Neuron (in vitro differentiated cells): Measurements from ENCODE around the gene PPP3CA.

Source experiments
- H2AFZ ChIP-seq: one replicate; pipeline ENCODE4 v1.6.1; 2013; ENCODE audit warnings: low read depth, mild to moderate bottlenecking, inconsistent platforms, low read length, moderate library complexity
- H3K27me3 ChIP-seq: one replicate; pipeline ENCODE4 v1.6.1; 2013; ENCODE audit warnings: low read length; ENCODE audit not compliant: insufficient read depth
- H3K36me3 ChIP-seq: one replicate; pipeline ENCODE4 v1.6.1; 2013; ENCODE audit warnings: low read length; ENCODE audit not compliant: insufficient read depth
- H3K4me1 ChIP-seq: one replicate; pipeline ENCODE4 v1.6.1; 2013; ENCODE audit warnings: low read length; ENCODE audit not compliant: insufficient read depth
- H3K4me3 ChIP-seq: 2 replicates; pipeline ENCODE4 v1.5.1; 2013; ENCODE audit warnings: mild to moderate bottlenecking, low read length, moderate library complexity
- H3K9me3 ChIP-seq: one replicate; pipeline ENCODE4 v1.6.1; 2013; ENCODE audit warnings: low read length

Gene PPP3CA

DNA sequence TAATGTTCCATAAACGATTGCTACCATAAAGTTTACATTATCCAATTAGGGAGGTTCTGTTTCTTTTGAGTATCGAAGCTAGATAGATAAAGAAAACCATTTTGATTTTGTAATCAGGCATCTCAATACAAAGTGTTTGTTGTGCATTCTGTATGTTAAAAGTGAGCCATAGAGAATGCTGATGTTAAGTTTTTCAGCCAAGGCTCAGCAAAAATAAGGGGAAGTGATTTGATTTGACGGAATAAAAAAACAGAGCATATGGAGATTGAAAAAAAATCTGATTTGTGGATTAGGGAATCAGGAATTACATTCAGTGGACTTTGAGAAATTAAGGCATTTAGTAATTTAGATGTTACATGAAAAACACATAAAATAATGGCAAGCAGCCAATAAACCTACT lies 314.8 kb downstream of the PPP3CA start:
- Histone ChIP-seq H3K4me3 (no peak overlapping the region), H3K27me3 (no peaks in the 10 kb centered on the region), H2AFZ (no peak overlapping the region), H3K36me3 (no peaks in the 10 kb centered on the region), H3K4me1 (peaks cover 15% of the 10 kb centered on the region), H3K9me3 (no peaks in the 10 kb centered on the region)

DNA sequence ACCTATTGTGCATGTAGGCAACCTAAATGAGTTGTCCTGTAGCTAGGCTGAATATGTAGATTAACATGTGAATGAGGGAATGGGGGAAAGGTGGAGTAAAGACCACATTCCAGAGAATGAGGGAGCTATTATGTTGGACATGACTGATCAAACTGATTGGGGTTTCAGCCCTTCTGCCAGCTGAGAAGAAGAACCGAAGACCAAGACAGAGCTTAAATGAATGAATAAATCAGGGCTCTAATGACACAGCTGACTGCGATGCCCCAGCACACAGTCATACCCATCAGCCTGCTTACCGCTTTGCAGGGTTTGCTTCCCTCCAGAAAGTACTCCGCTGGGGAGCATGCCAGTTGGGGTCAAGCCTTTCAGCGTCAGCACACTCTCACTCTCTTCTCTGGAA lies 315.4 kb downstream of the PPP3CA start:
- H3K4me1 ChIP-seq, result peaks cover 15% of the 10 kb centered on the region
- no peak overlapping the region for H3K4me3 ChIP-seq
- no peaks in the 10 kb centered on the region for H3K9me3 ChIP-seq
- no peak overlapping the region for H2AFZ ChIP-seq
- H3K36me3 ChIP-seq, result no peaks in the 10 kb centered on the region
- no peaks in the 10 kb centered on the region for H3K27me3 ChIP-seq

DNA sequence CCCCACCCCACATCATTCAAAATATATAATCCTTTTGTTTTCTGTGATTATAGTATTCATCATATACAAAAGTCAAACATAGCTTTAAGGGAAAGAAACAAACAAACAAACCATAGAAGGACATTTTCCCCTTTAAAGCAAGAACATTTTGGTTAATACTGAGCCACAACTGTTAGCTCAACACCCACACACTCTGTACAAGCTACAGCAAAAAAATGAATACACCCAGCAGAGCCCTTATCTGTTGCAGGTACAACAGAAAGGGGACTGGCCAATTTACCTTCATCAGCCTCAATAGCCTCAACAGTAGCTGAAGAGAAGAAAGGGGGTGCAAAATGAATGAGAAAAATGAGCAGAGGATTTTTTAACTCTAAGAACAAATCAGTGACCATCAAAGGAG lies 318.4 kb downstream of the PPP3CA start:
- Histone ChIP-seq H2AFZ (no peak overlapping the region), H3K27me3 (no peaks in the 10 kb centered on the region), H3K36me3 (no peaks in the 10 kb centered on the region), H3K4me1 (peaks cover 17% of the 10 kb centered on the region), H3K4me3 (no peak overlapping the region), H3K9me3 (no peaks in the 10 kb centered on the region)

DNA sequence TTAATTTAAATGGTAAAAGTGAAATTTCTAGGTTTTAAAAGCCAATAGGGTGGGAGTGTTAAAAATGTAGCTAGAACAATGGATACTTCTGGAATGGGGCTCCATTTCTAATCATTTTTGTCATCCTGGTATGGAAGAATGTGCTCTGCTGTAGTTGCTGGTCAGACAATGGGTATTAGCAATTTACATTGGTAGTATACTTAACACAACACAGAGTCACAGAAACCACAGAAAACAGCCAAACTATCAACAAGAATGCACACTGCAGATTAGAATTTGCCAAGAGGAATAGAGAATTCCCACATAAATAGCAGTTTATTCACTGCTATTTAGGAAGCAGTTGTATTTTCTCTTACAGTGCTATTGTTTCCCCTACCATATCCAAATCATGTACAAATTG lies 319.6 kb downstream of the PPP3CA start:
- no peaks in the 10 kb centered on the region for H3K36me3 ChIP-seq
- no peaks in the 10 kb centered on the region for H3K9me3 ChIP-seq
- H2AFZ ChIP-seq, result no peak overlapping the region
- H3K27me3 ChIP-seq, result no peaks in the 10 kb centered on the region
- H3K4me3 ChIP-seq, result no peak overlapping the region
- H3K4me1 ChIP-seq, result peaks cover 15% of the 10 kb centered on the region

DNA sequence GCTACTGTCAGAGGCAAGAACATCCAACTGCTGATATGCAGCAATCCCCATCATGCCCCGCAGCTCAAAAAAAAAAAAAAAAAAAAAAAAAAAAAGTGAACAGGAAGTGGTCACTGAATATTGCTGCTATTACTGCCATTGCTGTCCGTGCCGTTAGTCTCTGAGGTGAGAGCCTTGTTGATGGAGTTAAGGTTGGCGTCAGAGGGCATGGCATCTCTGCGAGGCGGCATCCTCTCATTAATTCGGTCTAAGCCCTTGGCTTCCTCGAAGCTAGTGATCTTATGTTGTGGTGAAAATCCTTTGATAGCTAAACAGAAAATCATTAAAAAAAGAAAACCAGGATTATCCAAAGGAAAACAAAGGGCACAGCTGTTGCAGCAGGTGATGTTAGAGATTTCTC lies 321.6 kb downstream of the PPP3CA start:
- Histone ChIP-seq H3K9me3 (no peaks in the 10 kb centered on the region), H3K36me3 (no peaks in the 10 kb centered on the region), H3K4me1 (peaks cover 2% of the 10 kb centered on the region), H3K27me3 (no peaks in the 10 kb centered on the region), H2AFZ (no peak overlapping the region), H3K4me3 (no peak overlapping the region)

DNA sequence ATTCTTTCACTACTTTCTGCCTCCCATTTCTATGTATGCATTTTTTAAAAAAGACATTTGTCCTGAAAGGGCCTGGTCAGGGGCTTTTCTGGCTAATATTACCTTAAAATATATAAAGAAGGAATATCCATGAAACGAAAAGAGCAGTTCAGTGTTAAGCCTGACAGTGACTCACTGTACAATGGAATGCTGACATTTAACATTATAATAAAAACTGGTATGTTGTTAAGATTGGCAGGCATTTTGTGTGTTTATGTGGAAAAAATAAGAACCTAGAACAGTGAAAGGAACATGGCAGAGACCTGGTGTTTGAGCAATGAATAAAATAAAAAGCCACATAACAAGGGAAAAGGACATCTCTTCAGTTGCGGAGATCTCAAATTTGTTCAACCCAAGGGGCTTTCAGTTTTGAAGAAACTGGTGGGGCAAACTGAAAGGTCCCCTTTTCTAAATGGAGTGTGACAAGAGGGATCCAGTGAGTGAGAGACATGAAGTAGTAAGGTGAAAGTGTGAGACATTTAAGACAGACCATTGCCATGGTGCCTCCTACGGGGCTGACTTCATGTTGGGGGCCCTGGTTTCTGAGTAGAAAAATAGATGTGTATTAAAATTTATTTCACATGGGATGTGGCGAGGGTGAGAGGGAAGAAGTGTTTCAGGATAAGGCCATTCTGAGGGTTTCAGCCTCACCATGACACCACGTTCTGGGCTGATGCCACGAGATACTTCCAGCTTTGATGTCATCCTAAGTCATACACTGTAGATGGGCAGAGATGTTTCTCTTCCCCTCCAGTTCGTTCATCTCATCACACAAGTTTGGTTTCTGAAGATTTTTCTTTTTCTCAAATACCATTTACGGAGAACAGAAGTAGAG lies 324.9 kb downstream of the PPP3CA start:
- H3K27me3 ChIP-seq, result no peaks in the 10 kb centered on the region
- H3K9me3 ChIP-seq, result no peaks in the 10 kb centered on the region
- peaks cover 2% of the 10 kb centered on the region for H3K4me1 ChIP-seq
- no peak overlapping the region for H2AFZ ChIP-seq
- no peaks in the 10 kb centered on the region for H3K36me3 ChIP-seq
- no peak overlapping the region for H3K4me3 ChIP-seq

DNA sequence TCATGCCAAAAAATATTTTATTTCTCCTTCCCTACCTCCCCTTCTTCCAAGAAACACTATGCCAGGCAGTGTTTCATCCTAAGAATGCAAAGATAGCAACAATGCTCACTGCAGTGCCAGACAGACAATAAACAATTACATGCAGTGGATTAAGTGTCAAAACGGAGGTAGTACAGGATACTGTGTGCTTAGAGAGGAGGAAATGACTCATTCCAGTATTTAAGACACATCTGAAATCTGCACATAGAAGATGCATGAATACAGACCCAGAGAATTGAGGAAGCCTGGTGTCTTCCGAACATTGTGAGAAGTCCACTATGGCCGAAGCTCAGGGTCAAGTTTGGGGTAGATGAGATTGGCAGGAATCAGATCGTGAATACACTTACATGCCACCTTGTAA lies 326.4 kb downstream of the PPP3CA start:
- Histone ChIP-seq H2AFZ (no peak overlapping the region), H3K27me3 (no peaks in the 10 kb centered on the region), H3K9me3 (no peaks in the 10 kb centered on the region), H3K36me3 (no peaks in the 10 kb centered on the region), H3K4me3 (no peak overlapping the region), H3K4me1 (peaks cover 2% of the 10 kb centered on the region)

DNA sequence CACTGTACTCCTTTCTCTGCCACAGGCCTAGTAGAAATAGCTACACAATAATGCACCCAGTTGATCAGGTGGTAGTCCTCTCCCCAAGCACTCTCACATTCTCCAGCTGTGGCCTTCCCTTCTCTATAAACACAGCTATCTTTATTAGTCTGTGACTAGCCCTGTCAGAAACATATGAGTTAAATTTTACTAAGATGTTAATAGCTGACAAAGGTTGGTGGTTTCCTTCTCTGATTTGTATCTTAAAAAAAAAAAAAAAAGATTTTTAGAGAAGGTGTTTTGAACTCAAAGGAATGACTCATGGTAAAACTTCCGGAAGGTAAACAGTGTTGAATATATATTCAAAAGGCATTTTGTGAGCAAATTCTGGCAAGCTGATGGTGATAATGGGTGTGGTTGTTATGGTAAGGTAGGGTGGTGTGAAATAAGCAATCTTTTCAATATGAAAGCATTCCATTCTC lies 327.4 kb downstream of the PPP3CA start:
- no peak overlapping the region for H2AFZ ChIP-seq
- peaks cover 2% of the 10 kb centered on the region for H3K4me1 ChIP-seq
- no peak overlapping the region for H3K4me3 ChIP-seq
- H3K9me3 ChIP-seq, result no peaks in the 10 kb centered on the region
- H3K36me3 ChIP-seq, result no peaks in the 10 kb centered on the region
- no peaks in the 10 kb centered on the region for H3K27me3 ChIP-seq

DNA sequence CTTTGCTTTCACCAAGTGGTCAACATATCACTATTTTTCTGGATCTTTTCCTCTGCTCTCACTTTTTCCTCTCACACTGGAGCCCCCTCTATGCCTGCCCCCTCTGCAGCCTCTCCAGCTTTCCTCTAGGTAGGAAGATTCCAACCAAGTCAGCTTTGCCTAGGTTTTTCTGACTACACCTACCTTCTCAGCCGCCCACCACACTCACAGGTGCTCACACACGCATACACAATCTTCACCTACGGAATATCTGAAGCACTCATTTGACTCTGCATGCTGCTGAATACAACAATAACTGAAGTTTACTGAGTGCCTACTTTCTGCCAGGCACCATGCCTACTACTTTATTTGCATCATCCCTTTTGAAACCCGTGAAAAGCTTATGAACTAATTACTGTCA lies 328.0 kb downstream of the PPP3CA start:
- H3K9me3 ChIP-seq, result no peaks in the 10 kb centered on the region
- H3K27me3 ChIP-seq, result no peaks in the 10 kb centered on the region
- H3K36me3 ChIP-seq, result no peaks in the 10 kb centered on the region
- H3K4me3 ChIP-seq, result no peak overlapping the region
- peaks cover under 1% of the 10 kb centered on the region for H3K4me1 ChIP-seq
- no peak overlapping the region for H2AFZ ChIP-seq

DNA sequence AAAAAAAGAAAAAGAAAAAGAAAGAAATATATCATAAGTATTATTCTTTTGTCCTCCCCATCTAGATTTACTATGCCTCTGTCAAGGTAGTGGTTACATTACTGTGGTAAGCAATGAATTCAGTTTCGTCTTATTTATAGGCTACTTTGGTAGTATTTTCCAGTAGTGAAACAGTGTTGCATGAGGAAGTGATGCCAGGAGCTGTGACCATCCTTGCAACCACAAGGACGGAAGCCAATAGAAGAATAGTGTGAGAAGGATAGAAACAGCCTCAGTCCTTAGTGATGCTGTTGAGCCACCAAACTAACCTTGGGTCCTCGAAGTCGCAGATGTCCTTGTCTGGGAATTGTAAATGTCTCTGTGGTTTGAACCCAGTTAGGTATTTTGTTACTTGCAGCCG lies 328.5 kb downstream of the PPP3CA start:
- H3K4me3 ChIP-seq, result no peak overlapping the region
- no peak overlapping the region for H2AFZ ChIP-seq
- H3K36me3 ChIP-seq, result no peaks in the 10 kb centered on the region
- H3K27me3 ChIP-seq, result no peaks in the 10 kb centered on the region
- H3K4me1 ChIP-seq, result no peaks in the 10 kb centered on the region
- no peaks in the 10 kb centered on the region for H3K9me3 ChIP-seq

DNA sequence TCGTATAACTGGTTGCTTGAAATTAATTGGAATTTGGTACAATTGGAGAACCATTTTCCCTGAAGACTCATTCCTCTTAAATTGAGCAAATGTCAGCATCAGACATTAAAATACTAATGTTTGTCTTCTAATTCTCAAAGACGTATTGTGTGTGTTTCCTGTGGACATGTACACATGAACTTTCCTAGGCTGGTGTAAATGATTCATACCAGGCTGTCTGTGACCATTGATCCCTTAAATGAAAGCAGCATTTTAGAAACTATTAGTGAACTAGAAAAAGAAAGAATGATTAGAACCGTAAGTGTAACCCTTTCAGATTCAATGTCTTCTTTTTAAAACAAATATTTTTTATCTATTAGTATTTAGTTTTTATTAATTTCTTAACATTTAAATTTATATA lies 332.9 kb downstream of the PPP3CA start:
- Histone ChIP-seq H2AFZ (no peak overlapping the region), H3K4me3 (no peak overlapping the region), H3K4me1 (no peaks in the 10 kb centered on the region), H3K9me3 (no peaks in the 10 kb centered on the region), H3K27me3 (no peaks in the 10 kb centered on the region), H3K36me3 (no peaks in the 10 kb centered on the region)

DNA sequence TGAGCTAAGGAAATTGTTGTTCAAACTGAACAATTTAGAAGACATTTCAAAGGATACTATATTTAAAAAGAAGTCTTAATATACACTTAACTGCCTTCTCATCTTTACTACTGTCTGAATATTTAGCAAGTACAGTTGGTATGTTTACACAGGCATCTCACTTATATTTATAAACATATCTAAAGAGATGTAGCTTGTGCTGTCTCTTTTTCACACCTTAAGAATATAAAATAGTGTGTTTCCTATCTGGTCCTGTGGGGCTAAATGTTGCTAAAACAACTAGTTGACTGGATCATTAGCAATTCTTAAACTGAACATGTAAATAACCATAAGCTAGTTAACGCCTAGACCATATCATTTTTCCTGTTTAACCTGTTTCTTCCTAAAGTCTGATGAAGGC lies 336.3 kb downstream of the PPP3CA start:
- H3K4me3 ChIP-seq, result no peak overlapping the region
- no peaks in the 10 kb centered on the region for H3K4me1 ChIP-seq
- H3K9me3 ChIP-seq, result no peaks in the 10 kb centered on the region
- H3K36me3 ChIP-seq, result no peaks in the 10 kb centered on the region
- H3K27me3 ChIP-seq, result no peaks in the 10 kb centered on the region
- H2AFZ ChIP-seq, result no peak overlapping the region

DNA sequence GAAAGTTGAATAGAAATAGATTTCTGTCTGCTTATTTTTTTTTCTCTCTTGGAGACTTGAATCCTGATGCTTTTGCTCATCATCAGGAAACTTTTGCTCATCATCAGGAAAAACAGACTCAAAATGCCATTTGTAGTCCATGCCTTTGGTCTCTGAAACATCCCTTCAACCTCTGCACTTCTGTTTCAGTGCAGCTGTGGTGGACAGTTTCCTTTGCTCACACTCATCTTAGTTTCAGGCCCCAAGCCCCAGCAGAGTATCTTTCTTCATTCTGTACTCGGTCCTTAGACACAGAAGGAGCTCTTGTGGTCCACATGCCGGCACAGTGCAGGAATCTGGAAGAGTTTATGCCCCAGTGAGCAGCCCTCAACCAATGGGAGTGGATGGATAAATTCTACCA lies 337.9 kb downstream of the PPP3CA start:
- Histone ChIP-seq H3K9me3 (no peaks in the 10 kb centered on the region), H2AFZ (no peak overlapping the region), H3K27me3 (no peaks in the 10 kb centered on the region), H3K36me3 (no peaks in the 10 kb centered on the region), H3K4me3 (no peak overlapping the region), H3K4me1 (no peaks in the 10 kb centered on the region)

DNA sequence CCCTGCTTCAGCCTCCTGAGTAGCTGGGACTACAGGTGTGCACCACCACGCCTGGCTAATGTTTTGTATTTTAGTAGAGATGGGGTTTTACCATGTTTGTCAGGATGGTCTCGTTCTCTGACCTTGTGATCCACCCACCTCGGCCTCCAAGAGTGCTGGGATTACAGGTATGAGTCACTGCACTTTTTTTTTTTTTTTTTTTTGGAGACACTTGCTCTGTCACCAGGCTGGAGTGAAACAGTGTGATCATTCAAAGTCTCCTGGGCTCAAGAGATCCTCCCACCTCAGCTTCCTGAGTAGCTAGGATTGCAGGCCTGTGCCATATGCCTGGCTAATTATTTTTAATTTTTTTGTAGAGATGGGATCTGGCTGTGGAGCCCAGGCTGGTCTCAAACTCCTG lies 338.8 kb downstream of the PPP3CA start:
- H3K36me3 ChIP-seq, result no peaks in the 10 kb centered on the region
- H2AFZ ChIP-seq, result no peak overlapping the region
- H3K4me3 ChIP-seq, result no peak overlapping the region
- H3K9me3 ChIP-seq, result no peaks in the 10 kb centered on the region
- H3K27me3 ChIP-seq, result no peaks in the 10 kb centered on the region
- H3K4me1 ChIP-seq, result no peaks in the 10 kb centered on the region
